B cell (primary cell): ENCODE data around the gene TBATA.

Experiments
- EZH2 ChIP-seq: IDR thresholded peaks from 2 replicates; pipeline ENCODE4 v1.6.1; 2012; ENCODE audit warnings: borderline replicate concordance, low read depth, mild to moderate bottlenecking, moderate library complexity, low read length; ENCODE audit not compliant: insufficient read depth, poor library complexity, severe bottlenecking
- TF ChIP-seq, protein P1 (sequence below): fragments of 200-600 bp; IDR thresholded peaks from one replicate; pipeline ENCODE4 v1.8.0; 2022; ENCODE audit warnings: antibody characterized with exemption, mild to moderate bottlenecking

- TF ChIP-seq, protein P1, sequence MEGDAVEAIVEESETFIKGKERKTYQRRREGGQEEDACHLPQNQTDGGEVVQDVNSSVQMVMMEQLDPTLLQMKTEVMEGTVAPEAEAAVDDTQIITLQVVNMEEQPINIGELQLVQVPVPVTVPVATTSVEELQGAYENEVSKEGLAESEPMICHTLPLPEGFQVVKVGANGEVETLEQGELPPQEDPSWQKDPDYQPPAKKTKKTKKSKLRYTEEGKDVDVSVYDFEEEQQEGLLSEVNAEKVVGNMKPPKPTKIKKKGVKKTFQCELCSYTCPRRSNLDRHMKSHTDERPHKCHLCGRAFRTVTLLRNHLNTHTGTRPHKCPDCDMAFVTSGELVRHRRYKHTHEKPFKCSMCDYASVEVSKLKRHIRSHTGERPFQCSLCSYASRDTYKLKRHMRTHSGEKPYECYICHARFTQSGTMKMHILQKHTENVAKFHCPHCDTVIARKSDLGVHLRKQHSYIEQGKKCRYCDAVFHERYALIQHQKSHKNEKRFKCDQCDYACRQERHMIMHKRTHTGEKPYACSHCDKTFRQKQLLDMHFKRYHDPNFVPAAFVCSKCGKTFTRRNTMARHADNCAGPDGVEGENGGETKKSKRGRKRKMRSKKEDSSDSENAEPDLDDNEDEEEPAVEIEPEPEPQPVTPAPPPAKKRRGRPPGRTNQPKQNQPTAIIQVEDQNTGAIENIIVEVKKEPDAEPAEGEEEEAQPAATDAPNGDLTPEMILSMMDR: no peak
- no peak for TF ChIP-seq EZH2
Observed at GRCh38 chr10:70785190-70785589, at the start of gene TBATA.
